Gastroesophageal sphincter (tissue), 4 donors: ENCODE results near the gene SPATA25. TPM values are rescaled to one million over a fixed set of nuclear protein-coding genes. Genes with fewer than 3 reads are reported as not detected.

ENCODE experiments used
- ATAC-seq: fragments of 150-250 bp; one replicate; pipeline ENCODE4 v1.9.1; 2016; ENCODE audit warnings: mild to moderate bottlenecking, moderate library complexity
- H3K27ac ChIP-seq, 4 donors: fragments of 200-600 bp; sonication (generic) in 3 of 4; 1 replicate in 3 of 4; 2 replicates in 1 of 4; pipeline ENCODE4 v1.5.1; 2016 to 2019
- H3K27me3 ChIP-seq: fragments of 200-600 bp; sonication (generic); one replicate; pipeline ENCODE4 v1.5.1; 2019
- H3K36me3 ChIP-seq, 2 donors: fragments of 200-600 bp; sonication (generic); one replicate each; pipeline ENCODE4 v1.5.1; 2019; ENCODE audit warnings: control low read depth in 1 of 2
- H3K4me1 ChIP-seq, 3 donors: fragments of 200-600 bp; sonication (generic); 1 replicate in 2 of 3; 2 replicates in 1 of 3; pipeline ENCODE4 v1.5.1; 2016 to 2019; ENCODE audit warnings: control low read depth in 2 of 3
- H3K4me3 ChIP-seq, 2 donors: fragments of 200-600 bp; sonication (generic); one replicate each; pipeline ENCODE4 v1.5.1; 2019; ENCODE audit warnings: mild to moderate bottlenecking in 1 of 2, moderate library complexity in 1 of 2
- H3K9me3 ChIP-seq, 3 donors: fragments of 200-600 bp; sonication (generic); one replicate each; pipeline ENCODE4 v1.5.1; 2017 to 2019; ENCODE audit warnings: control low read depth in 2 of 3
- CTCF ChIP-seq, 4 experiments: fragments of 200-600 bp in 2 of 4; fragments of 450-650 bp in 2 of 4; sonication (generic) in 1 of 4; IDR thresholded peaks; one replicate each; pipeline ENCODE4 v1.5.1; 2017 to 2019; ENCODE audit warnings: antibody characterized with exemption in 4 of 4, mild to moderate bottlenecking in 2 of 4, moderate library complexity in 2 of 4
- EP300 ChIP-seq: sonication (generic); formaldehyde crosslinking; IDR thresholded peaks from one replicate; pipeline ENCODE4 v1.6.1; 2017; ENCODE audit warnings: antibody characterized with exemption, mild to moderate bottlenecking
- POLR2A ChIP-seq, 2 donors: fragments of 450-650 bp; IDR thresholded peaks; one replicate each; pipeline ENCODE4 v1.6.1; 2017; ENCODE audit warnings: antibody characterized with exemption in 2 of 2, mild to moderate bottlenecking in 2 of 2, moderate library complexity in 1 of 2
- POLR2AphosphoS5 ChIP-seq: sonication (generic); formaldehyde crosslinking; IDR thresholded peaks from one replicate; pipeline ENCODE4 v1.6.1; 2017; ENCODE audit warnings: antibody characterized with exemption
- WGBS, 2 donors: methylation state at CpG; one replicate each; pipeline ENCODE4 v1.1.5; 2018; ENCODE audit warnings: low coverage in 1 of 2; 5-methylcytosine and 5-hydroxymethylcytosine counted together
- total RNA-seq, 4 donors: library from RNA; depleted of rRNA; stranded (reverse); fragments of >200 nt; gene quantifications; one replicate each; pipeline ENCODE4 v1.1.0, GENCODE V29; 2016

Gene SPATA25
- total RNA-seq, 4 donors from 2014 or later, result 4.2 to 7.9 (median 5.1) TPM; not detected in 1

- H3K36me3 ChIP-seq, result peaks cover 0 to 80% of the 10 kb centered on the region in 2 donors
- 100% methylated on average over 1 of the region's 1 CpG; no CpG with 5 or more reads in 1 of the 2 donors for WGBS, 2 donors
Observed at GRCh38 chr20:45850926-45851325, 36.5 kb downstream of the SPATA25 start.

GRCh38 chr20:45850238-45850637 lies 37.2 kb downstream of the SPATA25 start:
- Histone ChIP-seq H3K27ac (no peak overlapping the region), H3K9me3 (no peaks in the 10 kb centered on the region), H3K4me3 (no peak overlapping the region), H3K4me1 (peaks cover 0 to 29% (median 7%) of the 10 kb centered on the region in 3 donors), H3K27me3 (no peaks in the 10 kb centered on the region), H3K36me3 (peaks cover 0 to 87% of the 10 kb centered on the region in 2 donors)
- no peak for TF ChIP-seq EP300
- TF ChIP-seq POLR2A (IDR thresholded peaks at IDR 0.05), result no peak
- TF ChIP-seq CTCF (IDR thresholded peaks at IDR 0.05), result no peak
- TF ChIP-seq POLR2AphosphoS5, result no peak
- 92 to 100% methylated on average over 1 to 2 of the region's 2 CpGs for WGBS, 2 donors
- no peak for ATAC-seq

More at GRCh38 chr20:45850926-45851325, 36.5 kb downstream of the SPATA25 start:
- TF ChIP-seq CTCF (IDR thresholded peaks at IDR 0.05) (no peak), POLR2AphosphoS5 (no peak), EP300 (no peak), POLR2A (IDR thresholded peaks at IDR 0.05) (no peak)
- Histone ChIP-seq H3K4me3 (no peak overlapping the region), H3K27me3 (no peaks in the 10 kb centered on the region), H3K4me1 (peaks cover 2 to 31% (median 11%) of the 10 kb centered on the region in 3 donors), H3K9me3 (no peaks in the 10 kb centered on the region), H3K27ac (no peak overlapping the region)
- ATAC-seq, result no peak

GRCh38 chr20:45848969-45849582 lies 38.3 kb downstream of the SPATA25 start:
- Histone ChIP-seq H3K4me3 (no peak overlapping the region), H3K9me3 (no peaks in the 10 kb centered on the region), H3K4me1 (peaks cover 0 to 24% (median 0%) of the 10 kb centered on the region in 3 donors), H3K27me3 (no peaks in the 10 kb centered on the region), H3K36me3 (peaks cover 0 to 91% of the 10 kb centered on the region in 2 donors), H3K27ac (no peak overlapping the region)
- WGBS, 2 donors, result 75 to 93% methylated on average over 4 to 8 of the region's 8 CpGs
- TF ChIP-seq EP300, result no peak
- no peak for TF ChIP-seq POLR2AphosphoS5
- TF ChIP-seq POLR2A (IDR thresholded peaks at IDR 0.05), result no peak
- TF ChIP-seq CTCF (IDR thresholded peaks at IDR 0.05), result no peak
- no peak for ATAC-seq

- Histone ChIP-seq H3K36me3 (peaks cover 0 to 91% of the 10 kb centered on the region in 2 donors), H3K4me1 (peaks cover 0 to 24% (median 5%) of the 10 kb centered on the region in 3 donors), H3K9me3 (no peaks in the 10 kb centered on the region), H3K4me3 (no peak overlapping the region), H3K27ac (no peak overlapping the region), H3K27me3 (no peaks in the 10 kb centered on the region)
- TF ChIP-seq POLR2AphosphoS5, result no peak
- no peak for TF ChIP-seq POLR2A (IDR thresholded peaks at IDR 0.05)
- TF ChIP-seq CTCF (IDR thresholded peaks at IDR 0.05), result no peak
- no peak for TF ChIP-seq EP300
- 100% methylated on average over 1 of the region's 8 CpGs; no CpG with 5 or more reads in 1 of the 2 donors for WGBS, 2 donors
- ATAC-seq, result no peak
Observed at GRCh38 chr20:45848421-45848820, 39.0 kb downstream of the SPATA25 start.

- TF ChIP-seq POLR2AphosphoS5 (no peak), EP300 (no peak)
- Histone ChIP-seq H3K27ac (peak overlapping the region in 1 of 4 donors; percentile 18), H3K4me1 (peaks cover 0 to 48% (median 23%) of the 10 kb centered on the region in 3 donors), H3K4me3 (no peak overlapping the region), H3K9me3 (no peaks in the 10 kb centered on the region), H3K36me3 (peaks cover 0 to 91% of the 10 kb centered on the region in 2 donors), H3K27me3 (no peaks in the 10 kb centered on the region)
- ATAC-seq, result no peak
Observed at GRCh38 chr20:45845452-45845851, 42.0 kb downstream of the SPATA25 start.
